Measurements from ENCODE around the gene SESTD1. TPM values are rescaled to one million over a fixed set of nuclear protein-coding genes. Genes with fewer than 3 reads are reported as not detected.

The SESTD1 gene
- total RNA-seq, 3 donors from 2014 or later = 54.1 to 137 (median 54.9) TPM

- Histone ChIP-seq H3K4me1 (no peaks in the 10 kb centered on the region), H3K9me3 (no peaks in the 10 kb centered on the region), H3K27ac (no peak overlapping the region), H3K4me3 (no peak overlapping the region), H3K36me3 (no peaks in the 10 kb centered on the region), H3K27me3 (no peaks in the 10 kb centered on the region)
- no peak for DNase-seq (ENCODE audit: low spot score in 2 of 2)
- intact Hi-C loops (cut with DNase I; ENCODE audit: low total_unique reads) = no loop called here
- TF ChIP-seq POLR2AphosphoS5 (IDR thresholded peaks at IDR 0.05) (no peak), CTCF (IDR thresholded peaks at IDR 0.05) (no peak), POLR2A (IDR thresholded peaks at IDR 0.05) (no peak)
These were observed 25.7 kb upstream of the SESTD1 start for GRCh38 chr2:179290329-179290728.

- TF ChIP-seq POLR2A (IDR thresholded peaks at IDR 0.05) (no peak), CTCF (IDR thresholded peaks at IDR 0.05) (no peak), POLR2AphosphoS5 (IDR thresholded peaks at IDR 0.05) (no peak)
These were observed 20.4 kb upstream of the SESTD1 start for GRCh38 chr2:179285060-179285459.

GRCh38 chr2:179277429-179278196, 13.0 kb upstream of the SESTD1 start:
- Histone ChIP-seq H3K36me3 (no peaks in the 10 kb centered on the region), H3K27ac (no peak overlapping the region), H3K9me3 (no peaks in the 10 kb centered on the region), H3K4me1 (no peaks in the 10 kb centered on the region), H3K4me3 (no peak overlapping the region), H3K27me3 (no peaks in the 10 kb centered on the region)
- intact Hi-C loops (cut with DNase I; ENCODE audit: low total_unique reads) = no loop called here
- TF ChIP-seq POLR2A (IDR thresholded peaks at IDR 0.05) = no peak
- no peak for TF ChIP-seq CTCF (IDR thresholded peaks at IDR 0.05)
- no peak for TF ChIP-seq POLR2AphosphoS5 (IDR thresholded peaks at IDR 0.05)
- DNase-seq (ENCODE audit: low spot score in 2 of 2) = no peak

More at GRCh38 chr2:179285060-179285459, 20.4 kb upstream of the SESTD1 start:
- no peaks in the 10 kb centered on the region for H3K27me3 ChIP-seq
- H3K4me3 ChIP-seq = no peak overlapping the region
- no peak for DNase-seq (ENCODE audit: low spot score in 2 of 2)
- no peaks in the 10 kb centered on the region for H3K9me3 ChIP-seq
- H3K36me3 ChIP-seq = no peaks in the 10 kb centered on the region
- H3K4me1 ChIP-seq = no peaks in the 10 kb centered on the region
- intact Hi-C loops (cut with DNase I; ENCODE audit: low total_unique reads) = no loop called here
- H3K27ac ChIP-seq = no peak overlapping the region

GRCh38 chr2:179275253-179276012, 10.8 kb upstream of the SESTD1 start:
- H3K9me3 ChIP-seq = no peaks in the 10 kb centered on the region

More at GRCh38 chr2:179275253-179276012, 10.8 kb upstream of the SESTD1 start:
- TF ChIP-seq POLR2A (IDR thresholded peaks at IDR 0.05) = no peak
- no peak for TF ChIP-seq POLR2AphosphoS5 (IDR thresholded peaks at IDR 0.05)
- no peak for TF ChIP-seq CTCF (IDR thresholded peaks at IDR 0.05)
- Histone ChIP-seq H3K4me3 (no peak overlapping the region), H3K4me1 (peaks cover 0 to 6% of the 10 kb centered on the region in 2 donors), H3K27me3 (no peaks in the 10 kb centered on the region), H3K36me3 (no peaks in the 10 kb centered on the region), H3K27ac (no peak overlapping the region)
- intact Hi-C loops (cut with DNase I; ENCODE audit: low total_unique reads) = no loop called here
- no peak for DNase-seq (ENCODE audit: low spot score in 2 of 2)
